ENCODE measurements around the gene RIPK4. TPM values are rescaled to one million over a fixed set of nuclear protein-coding genes. Genes with fewer than 3 reads are reported as not detected.

RIPK4 gene
- total and polyA plus RNA-seq, 7 experiments from 2014 or later: 0.24 to 2.2 (median 0.41) TPM; not detected in 1

- Mint-ChIP-seq H3K36me3 (peaks cover 0 to 5% (median 0%) of the 10 kb centered on the region in 5 donors), H3K4me3 (peak overlapping the region in 1 of 10 donors; percentile 66), H3K27me3 (peaks cover 61 to 67% (median 66%) of the 10 kb centered on the region in 5 donors), H3K27ac (no peak overlapping the region), H3K9me3 (peaks cover 0 to 3% (median 0%) of the 10 kb centered on the region in 11 donors), H3K4me1 (peaks cover 0 to 14% (median 6%) of the 10 kb centered on the region in 7 donors)
- DNase-seq: no peak
- no peaks in the 10 kb centered on the region for H3K36me3 ChIP-seq (ENCODE audit: control insufficient read depth in 2 of 3, insufficient read depth in 3 of 3, low read length in 3 of 3)
- no peak overlapping the region for H3K27ac ChIP-seq (ENCODE audit: low read depth, low read length)
- H3K4me1 ChIP-seq (ENCODE audit: control insufficient read depth in 2 of 2, insufficient read depth in 2 of 2, low read length in 2 of 2): no peaks in the 10 kb centered on the region
- H3K27me3 ChIP-seq (ENCODE audit: control insufficient read depth in 2 of 2, insufficient read depth in 2 of 2, low read length in 2 of 2): peaks cover 9 to 20% of the 10 kb centered on the region in 2 donors
- POLR2A ChIA-PET: no interaction called here
- no peak overlapping the region for H3K4me3 ChIP-seq (ENCODE audit: low read length)
- CTCF ChIA-PET: interaction anchor here (0.6 to 0.9 kb wide), 2 partner anchors 318 to 495 kb away, joined by 3 read pairs; no protein-coding TSS in a partner anchor
- H3K9me3 ChIP-seq (ENCODE audit: control insufficient read depth in 2 of 3, low read length in 3 of 3): no peaks in the 10 kb centered on the region
- ATAC-seq: peak; percentile 46
- intact Hi-C loops (cut with micrococcal nuclease): loop anchor here in 1 of 2 donors (2.0 kb wide), 1 partner anchor 495 kb away; no protein-coding TSS in a partner anchor
These were observed 11.3 kb upstream of the RIPK4 start for GRCh38 chr21:41777951-41778815.

GRCh38 chr21:41776778-41777177 lies 9.9 kb upstream of the RIPK4 start:
- peaks cover 0 to 5% (median 0%) of the 10 kb centered on the region in 5 donors for H3K36me3 Mint-ChIP-seq
- no peak overlapping the region for H3K4me3 ChIP-seq (ENCODE audit: low read length)
- peaks cover 65 to 73% (median 72%) of the 10 kb centered on the region in 5 donors for H3K27me3 Mint-ChIP-seq
- ChIA-PET POLR2A (no interaction called here), CTCF (interaction anchor here (0.6 kb wide), 2 partner anchors 19 to 223 kb away, joined by 3 read pairs; no protein-coding TSS in a partner anchor)
- ATAC-seq (no peak), DNase-seq (no peak)
- H3K4me1 ChIP-seq (ENCODE audit: control insufficient read depth in 2 of 2, insufficient read depth in 2 of 2, low read length in 2 of 2): no peaks in the 10 kb centered on the region
- H3K36me3 ChIP-seq (ENCODE audit: control insufficient read depth in 2 of 3, insufficient read depth in 3 of 3, low read length in 3 of 3): no peaks in the 10 kb centered on the region
- no peak overlapping the region for H3K27ac ChIP-seq (ENCODE audit: low read depth, low read length)
- no peak overlapping the region for H3K27ac Mint-ChIP-seq
- no peak overlapping the region for H3K4me3 Mint-ChIP-seq
- H3K9me3 ChIP-seq (ENCODE audit: control insufficient read depth in 2 of 3, low read length in 3 of 3): no peaks in the 10 kb centered on the region
- intact Hi-C loops (cut with micrococcal nuclease): no loop called here
- peaks cover 0 to 14% (median 6%) of the 10 kb centered on the region in 7 donors for H3K4me1 Mint-ChIP-seq
- H3K9me3 Mint-ChIP-seq: peaks cover 0 to 3% (median 0%) of the 10 kb centered on the region in 11 donors
- peaks cover 4 to 11% of the 10 kb centered on the region in 2 donors for H3K27me3 ChIP-seq (ENCODE audit: control insufficient read depth in 2 of 2, insufficient read depth in 2 of 2, low read length in 2 of 2)

- ChIA-PET CTCF (interaction anchor here (0.5 kb wide), 1 partner anchor 13 kb away, joined by 3 read pairs; no protein-coding TSS in a partner anchor), POLR2A (no interaction called here)
- intact Hi-C loops (cut with micrococcal nuclease): no loop called here
- no peak for DNase-seq
- no peak for ATAC-seq
- Histone ChIP-seq H3K9me3 (ENCODE audit: control insufficient read depth in 2 of 3, low read length in 3 of 3) (no peaks in the 10 kb centered on the region), H3K27ac (ENCODE audit: low read depth, low read length) (no peak overlapping the region), H3K4me3 (ENCODE audit: low read length) (no peak overlapping the region), H3K4me1 (ENCODE audit: control insufficient read depth in 2 of 2, insufficient read depth in 2 of 2, low read length in 2 of 2) (no peaks in the 10 kb centered on the region), H3K36me3 (ENCODE audit: control insufficient read depth in 2 of 3, insufficient read depth in 3 of 3, low read length in 3 of 3) (no peaks in the 10 kb centered on the region), H3K27me3 (ENCODE audit: control insufficient read depth in 2 of 2, insufficient read depth in 2 of 2, low read length in 2 of 2) (peaks cover 3 to 4% of the 10 kb centered on the region in 2 donors)
- no peak overlapping the region for H3K27ac Mint-ChIP-seq
- H3K36me3 Mint-ChIP-seq: peaks cover 0 to 5% (median 0%) of the 10 kb centered on the region in 5 donors
- no peak overlapping the region for H3K4me3 Mint-ChIP-seq
- peaks cover 0 to 3% (median 0%) of the 10 kb centered on the region in 11 donors for H3K9me3 Mint-ChIP-seq
- H3K4me1 Mint-ChIP-seq: peaks cover 0 to 14% (median 6%) of the 10 kb centered on the region in 7 donors
- H3K27me3 Mint-ChIP-seq: peaks cover 67 to 77% (median 68%) of the 10 kb centered on the region in 5 donors
These were observed 8.3 kb upstream of the RIPK4 start for GRCh38 chr21:41775149-41775472.

- peaks cover 63 to 76% (median 68%) of the 10 kb centered on the region in 5 donors for H3K27me3 Mint-ChIP-seq
- ChIA-PET CTCF (interaction anchor here (0.5 kb wide), 1 partner anchor 13 kb away, joined by 3 read pairs; no protein-coding TSS in a partner anchor), POLR2A (no interaction called here)
- ATAC-seq (no peak), DNase-seq (no peak)
- no peaks in the 10 kb centered on the region for H3K9me3 ChIP-seq (ENCODE audit: control insufficient read depth in 2 of 3, low read length in 3 of 3)
- H3K4me3 Mint-ChIP-seq: no peak overlapping the region
- H3K4me1 Mint-ChIP-seq: peaks cover 1 to 13% (median 5%) of the 10 kb centered on the region in 7 donors
- H3K36me3 ChIP-seq (ENCODE audit: control insufficient read depth in 2 of 3, insufficient read depth in 3 of 3, low read length in 3 of 3): no peaks in the 10 kb centered on the region
- H3K9me3 Mint-ChIP-seq: peaks cover 0 to 3% (median 0%) of the 10 kb centered on the region in 11 donors
- intact Hi-C loops (cut with micrococcal nuclease): no loop called here
- no peak overlapping the region for H3K4me3 ChIP-seq (ENCODE audit: low read length)
- H3K27ac ChIP-seq (ENCODE audit: low read depth, low read length): no peak overlapping the region
- peaks cover 0 to 4% of the 10 kb centered on the region in 2 donors for H3K27me3 ChIP-seq (ENCODE audit: control insufficient read depth in 2 of 2, insufficient read depth in 2 of 2, low read length in 2 of 2)
- peaks cover 0 to 5% (median 0%) of the 10 kb centered on the region in 5 donors for H3K36me3 Mint-ChIP-seq
- H3K27ac Mint-ChIP-seq: no peak overlapping the region
- H3K4me1 ChIP-seq (ENCODE audit: control insufficient read depth in 2 of 2, insufficient read depth in 2 of 2, low read length in 2 of 2): no peaks in the 10 kb centered on the region
These were observed 7.8 kb upstream of the RIPK4 start for GRCh38 chr21:41774467-41775148.

- peaks cover 14 to 19% (median 17%) of the 10 kb centered on the region in 7 donors for H3K4me1 Mint-ChIP-seq
- peaks cover 56 to 77% (median 72%) of the 10 kb centered on the region in 5 donors for H3K27me3 Mint-ChIP-seq
- no peak overlapping the region for H3K4me3 Mint-ChIP-seq
- Histone ChIP-seq H3K36me3 (ENCODE audit: control insufficient read depth in 2 of 3, insufficient read depth in 3 of 3, low read length in 3 of 3) (no peaks in the 10 kb centered on the region), H3K27ac (ENCODE audit: low read depth, low read length) (no peak overlapping the region), H3K27me3 (ENCODE audit: control insufficient read depth in 2 of 2, insufficient read depth in 2 of 2, low read length in 2 of 2) (peaks cover 6 to 12% of the 10 kb centered on the region in 2 donors), H3K4me1 (ENCODE audit: control insufficient read depth in 2 of 2, insufficient read depth in 2 of 2, low read length in 2 of 2) (peaks cover 8 to 15% of the 10 kb centered on the region in 2 donors), H3K9me3 (ENCODE audit: control insufficient read depth in 2 of 3, low read length in 3 of 3) (no peaks in the 10 kb centered on the region), H3K4me3 (ENCODE audit: low read length) (no peak overlapping the region)
- DNase-seq (no peak), ATAC-seq (no peak)
- H3K9me3 Mint-ChIP-seq: peaks cover 0 to 3% (median 0%) of the 10 kb centered on the region in 11 donors
- intact Hi-C loops (cut with micrococcal nuclease): no loop called here
- no peak overlapping the region for H3K27ac Mint-ChIP-seq
- POLR2A ChIA-PET: no interaction called here
- H3K36me3 Mint-ChIP-seq: peaks cover 0 to 5% (median 0%) of the 10 kb centered on the region in 5 donors
- CTCF ChIA-PET: interaction anchor here (0.6 kb wide), 1 partner anchor 93 kb away, joined by 6 read pairs; no protein-coding TSS in a partner anchor
These were observed 5.7 kb upstream of the RIPK4 start for GRCh38 chr21:41772351-41773080.

DNA sequence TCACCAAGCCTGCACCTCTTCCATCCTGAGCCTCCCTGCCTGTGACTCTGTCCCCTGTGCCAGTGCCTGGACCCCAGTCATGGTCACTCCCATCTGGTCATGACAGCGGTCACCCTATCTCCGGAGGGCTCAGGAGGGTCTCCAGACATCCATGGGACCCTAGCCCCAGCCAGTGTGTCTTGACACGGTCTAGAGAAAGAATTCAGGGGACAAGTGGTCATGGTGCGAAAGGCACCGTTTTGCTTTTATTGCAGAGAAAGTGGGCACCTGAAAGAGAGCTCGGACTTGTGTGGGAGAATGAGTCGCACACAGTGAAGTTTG lies 4.7 kb upstream of the RIPK4 start:
- Mint-ChIP-seq H3K9me3 (peaks cover 0 to 6% (median 0%) of the 10 kb centered on the region in 11 donors), H3K27ac (no peak overlapping the region), H3K36me3 (peaks cover 0 to 5% (median 4%) of the 10 kb centered on the region in 5 donors), H3K4me1 (peaks cover 21 to 25% (median 23%) of the 10 kb centered on the region in 7 donors), H3K4me3 (no peak overlapping the region), H3K27me3 (peaks cover 59 to 78% (median 73%) of the 10 kb centered on the region in 5 donors)
- ATAC-seq (no peak), DNase-seq (no peak)
- Histone ChIP-seq H3K27me3 (ENCODE audit: control insufficient read depth in 2 of 2, insufficient read depth in 2 of 2, low read length in 2 of 2) (peaks cover 12 to 13% of the 10 kb centered on the region in 2 donors), H3K4me3 (ENCODE audit: low read length) (no peak overlapping the region), H3K36me3 (ENCODE audit: control insufficient read depth in 2 of 3, insufficient read depth in 3 of 3, low read length in 3 of 3) (no peaks in the 10 kb centered on the region), H3K27ac (ENCODE audit: low read depth, low read length) (no peak overlapping the region), H3K9me3 (ENCODE audit: control insufficient read depth in 2 of 3, low read length in 3 of 3) (no peaks in the 10 kb centered on the region), H3K4me1 (ENCODE audit: control insufficient read depth in 2 of 2, insufficient read depth in 2 of 2, low read length in 2 of 2) (peaks cover 11 to 23% of the 10 kb centered on the region in 2 donors)
- ChIA-PET POLR2A (no interaction called here), CTCF (interaction anchor here (0.6 kb wide), 1 partner anchor 94 kb away, joined by 6 read pairs; no protein-coding TSS in a partner anchor)
- intact Hi-C loops (cut with micrococcal nuclease): no loop called here
